Endodermal cell (in vitro differentiated cells): ENCODE results near the gene TNS2. TPM values are rescaled to one million over a fixed set of nuclear protein-coding genes. Genes with fewer than 3 reads are reported as not detected.
A peak's percentile ranks its signal among the peaks of the same experiment; 100 is the strongest.

Experiments
- DNase-seq: peaks from one replicate; pipeline ENCODE4 v3.0.0-alpha.2; 2017
- H3K27ac ChIP-seq: 2 replicates; pipeline ENCODE4 v1.5.1; 2013; ENCODE audit warnings: mild to moderate bottlenecking, low read depth, low read length, moderate library complexity
- H3K27me3 ChIP-seq: 2 replicates; pipeline ENCODE4 v1.6.1; 2013; ENCODE audit warnings: mild to moderate bottlenecking, low read length, moderate library complexity; ENCODE audit not compliant: insufficient read depth, control insufficient read depth, poor library complexity, severe bottlenecking
- H3K36me3 ChIP-seq: 2 replicates; pipeline ENCODE4 v1.7.0; 2013; ENCODE audit warnings: mild to moderate bottlenecking, low read length, moderate library complexity; ENCODE audit not compliant: control insufficient read depth, insufficient read depth
- H3K4me1 ChIP-seq: one replicate; pipeline ENCODE4 v1.7.0; 2013; ENCODE audit warnings: low read length; ENCODE audit not compliant: control insufficient read depth, insufficient read depth
- H3K4me3 ChIP-seq: 2 replicates; pipeline ENCODE4 v1.5.1; 2013; ENCODE audit warnings: mild to moderate bottlenecking, low read length, moderate library complexity
- H3K9ac ChIP-seq: 2 replicates; pipeline ENCODE4 v1.6.1; 2013; ENCODE audit warnings: mild to moderate bottlenecking, low read length, moderate library complexity; ENCODE audit not compliant: poor library complexity, severe bottlenecking; ENCODE audit errors: extremely low read depth
- H3K9me3 ChIP-seq: 2 replicates; pipeline ENCODE4 v1.6.1; 2013; ENCODE audit warnings: mild to moderate bottlenecking, low read length, moderate library complexity; ENCODE audit not compliant: control insufficient read depth
- H3K27ac Mint-ChIP-seq: 2 replicates; pipeline ENCODE4 v1.8.0; 2020; ENCODE audit warnings: mixed read lengths
- H3K27me3 Mint-ChIP-seq: 2 replicates; pipeline ENCODE4 v1.8.0; 2021; ENCODE audit warnings: mild to moderate bottlenecking, mixed read lengths; ENCODE audit not compliant: insufficient read depth
- H3K36me3 Mint-ChIP-seq: 2 replicates; pipeline ENCODE4 v1.8.0; 2020; ENCODE audit warnings: low read depth, mixed read lengths
- H3K4me1 Mint-ChIP-seq: 2 replicates; pipeline ENCODE4 v1.8.0; 2020; ENCODE audit warnings: mixed read lengths
- H3K4me3 Mint-ChIP-seq: 2 replicates; pipeline ENCODE4 v1.8.0; 2020; ENCODE audit warnings: mild to moderate bottlenecking, moderate library complexity, mixed read lengths
- H3K9me3 Mint-ChIP-seq: 2 replicates; pipeline ENCODE4 v1.8.0; 2020; ENCODE audit warnings: mild to moderate bottlenecking, mixed read lengths
- CTCF ChIP-seq: fragments of 200-600 bp; sonication (generic); conservative IDR thresholded peaks from 2 replicates; pipeline ENCODE4 v1.5.0; 2021; ENCODE audit warnings: antibody characterized with exemption, mild to moderate bottlenecking
- WGBS, 2 experiments: methylation state at CpG; one replicate each; pipeline versions ENCODE4 v1.1.5 to v1.1.7; 2013; ENCODE audit warnings: missing lambda C conversion rate in 2 of 2, mixed read lengths in 1 of 2; ENCODE audit not compliant: insufficient coverage in 1 of 2, insufficient read length in 1 of 2; 5-methylcytosine and 5-hydroxymethylcytosine counted together
- total RNA-seq, 2 donors: library from RNA; stranded (reverse); fragmentation: NEBNext Ultra II Directional in 1 of 2; extraction: Animal tissue kit (Norgen Biotek cat#: 25700) in 1 of 2; gene quantifications; 2 replicates in 1 of 2; 3 replicates in 1 of 2; pipeline ENCODE4 v1.2.1, GENCODE V29; 2021

The TNS2 gene
- total RNA-seq, 2 donors from 2014 or later: 10.2 to 12.6 TPM

GRCh38 chr12:53090554-53090953 is 40.7 kb downstream of the TNS2 start:
- H3K27me3 Mint-ChIP-seq: peaks cover 34% of the 10 kb centered on the region

GRCh38 chr12:53091756-53092155 is 41.9 kb downstream of the TNS2 start:
- H3K9me3 Mint-ChIP-seq: no peaks in the 10 kb centered on the region
- Histone ChIP-seq H3K4me1 (peaks cover 11% of the 10 kb centered on the region), H3K9ac (no peak overlapping the region), H3K27ac (no peak overlapping the region), H3K27me3 (peaks cover 18% of the 10 kb centered on the region), H3K9me3 (no peaks in the 10 kb centered on the region), H3K36me3 (no peaks in the 10 kb centered on the region), H3K4me3 (no peak overlapping the region)
- H3K27me3 Mint-ChIP-seq: peaks cover 40% of the 10 kb centered on the region
- no peak overlapping the region for H3K4me3 Mint-ChIP-seq
- WGBS, 2 experiments: 70 to 83% methylated on average over 2 to 6 of the region's 6 CpGs
- TF ChIP-seq CTCF: no peak
- peaks cover 29% of the 10 kb centered on the region for H3K4me1 Mint-ChIP-seq
- H3K27ac Mint-ChIP-seq: no peak overlapping the region
- DNase-seq: peak; percentile 60
- H3K36me3 Mint-ChIP-seq: no peaks in the 10 kb centered on the region

More at GRCh38 chr12:53090554-53090953, 40.7 kb downstream of the TNS2 start:
- Mint-ChIP-seq H3K9me3 (no peaks in the 10 kb centered on the region), H3K27ac (no peak overlapping the region), H3K36me3 (no peaks in the 10 kb centered on the region), H3K4me1 (peaks cover 25% of the 10 kb centered on the region), H3K4me3 (no peak overlapping the region)
- 96 to 100% methylated on average over 1 to 2 of the region's 2 CpGs for WGBS, 2 experiments
- no peak for TF ChIP-seq CTCF
- H3K36me3 ChIP-seq: no peaks in the 10 kb centered on the region
- H3K9me3 ChIP-seq: no peaks in the 10 kb centered on the region
- peaks cover 10% of the 10 kb centered on the region for H3K4me1 ChIP-seq
- H3K9ac ChIP-seq: no peak overlapping the region
- DNase-seq: peak; percentile 7
- peaks cover 11% of the 10 kb centered on the region for H3K27me3 ChIP-seq
- H3K4me3 ChIP-seq: no peak overlapping the region
- H3K27ac ChIP-seq: no peak overlapping the region

- peaks cover 38% of the 10 kb centered on the region for H3K27me3 ChIP-seq
- H3K36me3 Mint-ChIP-seq: no peaks in the 10 kb centered on the region
- peak overlapping the region; percentile 21 for H3K4me3 ChIP-seq
- H3K4me1 ChIP-seq: peaks cover 11% of the 10 kb centered on the region
- TF ChIP-seq CTCF: no peak
- peak overlapping the region; percentile 33 for H3K9ac ChIP-seq
- peak overlapping the region; percentile 25 for H3K4me3 Mint-ChIP-seq
- WGBS, 2 experiments: 56 to 73% methylated on average over 6 of the region's 6 CpGs
- no peak overlapping the region for H3K27ac ChIP-seq
- no peaks in the 10 kb centered on the region for H3K36me3 ChIP-seq
- no peaks in the 10 kb centered on the region for H3K9me3 ChIP-seq
- peak overlapping the region; percentile 82 for H3K27ac Mint-ChIP-seq
- H3K27me3 Mint-ChIP-seq: peaks cover 53% of the 10 kb centered on the region
- H3K4me1 Mint-ChIP-seq: peaks cover 39% of the 10 kb centered on the region
- DNase-seq: peak; percentile 56
- no peaks in the 10 kb centered on the region for H3K9me3 Mint-ChIP-seq
These were observed 44.0 kb downstream of the TNS2 start for GRCh38 chr12:53093777-53094393.
